H1 (cell line): ENCODE data around the gene CHAC1. TPM values are rescaled to one million over a fixed set of nuclear protein-coding genes. Genes with fewer than 3 reads are reported as not detected.

Source experiments
- CBX5 ChIP-seq: fragments of 300-800, 300-1000 bp; sonication (generic); IDR thresholded peaks from 2 replicates; pipeline ENCODE4 v1.7.1; 2016; ENCODE audit warnings: antibody characterized with exemption, low read length, low read depth
- CHD2 ChIP-seq: IDR thresholded peaks from 2 replicates; pipeline ENCODE4 v1.6.1; 2012; ENCODE audit warnings: low read length, improper control_type of control experiment
- CTBP2 ChIP-seq: IDR thresholded peaks from 2 replicates; pipeline ENCODE4 v1.7.0; 2011; ENCODE audit warnings: borderline replicate concordance, mild to moderate bottlenecking, moderate library complexity, mixed read lengths, low read length; ENCODE audit not compliant: insufficient read depth, insufficient read length
- EGR1 ChIP-seq: IDR thresholded peaks from 2 replicates; pipeline ENCODE4 v1.6.1; 2011; ENCODE audit warnings: low read depth, low read length, borderline replicate concordance
- GABPA ChIP-seq: IDR thresholded peaks from 2 replicates; pipeline ENCODE4 v1.6.1; 2011; ENCODE audit warnings: mild to moderate bottlenecking, low read length, moderate library complexity, borderline replicate concordance; ENCODE audit not compliant: insufficient read depth
- HDAC2 ChIP-seq, 2 experiments: fragments of 300-600 bp in 1 of 2; sonication (generic) in 1 of 2; IDR thresholded peaks; 2 replicates each; pipeline ENCODE4 v1.6.1; 2011 to 2012; ENCODE audit warnings: low read depth in 2 of 2, low read length in 2 of 2, mild to moderate bottlenecking in 2 of 2, moderate library complexity in 2 of 2, borderline replicate concordance in 1 of 2, inconsistent platforms in 1 of 2
- HDAC6 ChIP-seq: IDR thresholded peaks from one replicate; pipeline ENCODE4 v1.7.1; 2012; ENCODE audit warnings: low read depth, mild to moderate bottlenecking, inconsistent platforms, low read length, moderate library complexity
- RAD21 ChIP-seq, 2 experiments: IDR thresholded peaks in 1 of 2; conservative IDR thresholded peaks in 1 of 2; 2 replicates each; pipeline ENCODE4 v1.6.1; 2011; ENCODE audit warnings: low read depth in 2 of 2, low read length in 2 of 2, improper control_type of control experiment in 1 of 2, inconsistent platforms in 1 of 2, mild to moderate bottlenecking in 1 of 2, moderate library complexity in 1 of 2
- RBBP5 ChIP-seq: IDR thresholded peaks from 2 replicates; pipeline ENCODE4 v1.7.1; 2012; ENCODE audit warnings: low read depth, mild to moderate bottlenecking, inconsistent platforms, low read length, moderate library complexity, borderline replicate concordance
- SIN3A ChIP-seq, 2 experiments: IDR thresholded peaks in 1 of 2; conservative IDR thresholded peaks in 1 of 2; 2 replicates each; pipeline ENCODE4 v1.6.1; 2011 to 2012; ENCODE audit warnings: low read length in 2 of 2, improper control_type of control experiment in 1 of 2, low read depth in 1 of 2, mild to moderate bottlenecking in 1 of 2
- SP2 ChIP-seq: IDR thresholded peaks from 2 replicates; pipeline ENCODE4 v1.6.1; 2012; ENCODE audit warnings: mild to moderate bottlenecking, low read length, inconsistent platforms
- TCF12 ChIP-seq: IDR thresholded peaks from 2 replicates; pipeline ENCODE4 v1.6.1; 2011; ENCODE audit warnings: low read depth, mild to moderate bottlenecking, low read length
- TEAD4 ChIP-seq: IDR thresholded peaks from 2 replicates; pipeline ENCODE4 v1.6.1; 2012; ENCODE audit warnings: low read depth, low read length, inconsistent platforms, mixed read lengths
- YY1 ChIP-seq: IDR thresholded peaks from 2 replicates; pipeline ENCODE4 v1.6.1; 2011; ENCODE audit warnings: low read depth, mild to moderate bottlenecking, low read length
- polyA plus RNA-seq, 7 experiments: library from polyadenylated mRNA; depleted of rRNA in 3 of 7; stranded (reverse) in 5 of 7; unstranded in 2 of 7; fragments of >200 nt in 5 of 7; fragments of 200-250 nt in 2 of 7; gene quantifications; 1 replicate in 5 of 7; 2 replicates in 1 of 7; 4 replicates in 1 of 7; pipeline versions ENCODE4 v1.2.1 to v1.2.3, GENCODE V29; 2011 to 2013; ENCODE audit warnings: missing spikeins in 2 of 7, mixed read lengths in 2 of 7
- total RNA-seq: library from RNA; stranded (reverse); fragmentation: NEBNext Ultra II Directional; extraction: Animal tissue kit (Norgen Biotek cat#: 25700); gene quantifications from 2 replicates; pipeline ENCODE4 v1.2.1, GENCODE V29; 2021
- TF ChIP-seq, protein P1 (sequence below): IDR thresholded peaks from 2 replicates; pipeline ENCODE4 v1.6.1; 2012; ENCODE audit warnings: inconsistent platforms
- TF ChIP-seq, protein P2 (sequence below): IDR thresholded peaks from 2 replicates; pipeline ENCODE4 v1.6.1; 2012; ENCODE audit warnings: inconsistent platforms
- TF ChIP-seq, protein P3 (sequence below): IDR thresholded peaks from 2 replicates; pipeline ENCODE4 v1.6.1; 2011; ENCODE audit warnings: low read depth, mild to moderate bottlenecking, low read length; ENCODE audit not compliant: insufficient read depth

CHAC1 gene
- total and polyA plus RNA-seq, 2 of the 8 experiments (the other 6 are each of a cell fraction or from before 2014, with no cell fraction given) = 34.3 to 159 TPM

DNA sequence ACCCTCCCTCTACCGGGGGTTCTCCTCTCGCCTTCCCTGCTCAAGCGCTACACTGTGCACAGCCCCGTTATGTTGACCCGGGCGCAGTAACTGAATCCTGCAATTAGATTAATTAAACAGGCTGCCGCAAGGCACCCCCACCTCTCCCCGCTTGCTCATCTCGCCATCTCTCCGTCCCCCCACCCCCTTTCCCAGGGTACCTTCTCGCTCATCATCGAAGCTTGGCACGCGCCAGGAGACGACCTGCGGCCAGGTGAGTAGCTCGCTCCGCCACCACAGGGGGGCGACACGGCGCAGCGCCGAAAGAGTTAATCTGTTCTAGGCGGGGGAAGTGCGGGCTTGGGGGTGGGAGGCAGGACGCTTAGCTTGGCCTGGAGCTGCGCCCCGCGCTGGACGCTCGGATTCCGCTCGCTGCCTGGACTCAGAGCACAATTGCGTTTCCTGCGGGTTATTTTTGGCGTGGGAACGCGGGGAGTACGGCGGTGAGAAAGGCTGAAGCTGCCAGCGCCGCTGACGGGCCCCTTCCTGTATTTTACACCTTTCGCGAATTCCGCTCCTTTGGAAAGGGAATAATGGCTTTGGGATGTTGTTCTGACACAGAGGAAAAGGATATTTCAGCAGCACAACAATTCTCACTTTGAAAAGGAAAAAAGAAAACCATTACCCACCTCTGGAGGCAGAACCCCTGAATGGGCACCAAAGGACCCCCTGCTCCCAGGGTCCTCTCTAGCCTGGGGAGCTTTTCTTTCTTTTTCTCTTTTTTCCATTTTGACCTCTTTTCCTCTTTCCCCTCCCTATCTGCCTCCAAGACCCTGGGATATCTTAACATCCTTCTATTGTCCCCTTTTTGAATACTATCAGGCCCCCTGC, 22.6 kb upstream of the CHAC1 start (continued):
- TF ChIP-seq TCF12 (0 out of 2 replicates have a peak, but pooled peaks have one; percentile 20), RAD21 (IDR thresholded peaks at IDR 0.05 in 1 of 2, conservative IDR thresholded peaks at IDR 0.05 in 1 of 2; ENCODE audit: low read depth in 2 of 2, low read length in 2 of 2) (peak; percentile 42 to 55), HDAC6 (no peak), CBX5 (no peak), TEAD4 (0 out of 2 replicates have a peak, but pooled peaks have one; percentile 25), SP2 (no peak), EGR1 (peak; percentile 67), SIN3A (conservative IDR thresholded peaks at IDR 0.05 in 1 of 2, IDR thresholded peaks at IDR 0.05 in 1 of 2; ENCODE audit: low read depth in 1 of 2, low read length in 2 of 2) (0 out of 4 replicates have a peak, but pooled peaks of 1 of the 2 experiments have one; percentile 28), HDAC2 (IDR thresholded peaks at IDR 0.05; ENCODE audit: borderline replicate concordance in 1 of 2, low read depth in 2 of 2, low read length in 2 of 2) (0 out of 4 replicates have a peak, but pooled peaks of 1 of the 2 experiments have one; percentile 38), YY1 (0 out of 2 replicates have a peak, but pooled peaks have one; percentile 69), RBBP5 (no peak), CHD2 (no peak), GABPA (peak; percentile 60; the same call in 1 of the 2 replicates), CTBP2 (peak; percentile 51)
- TF ChIP-seq, protein P1, sequence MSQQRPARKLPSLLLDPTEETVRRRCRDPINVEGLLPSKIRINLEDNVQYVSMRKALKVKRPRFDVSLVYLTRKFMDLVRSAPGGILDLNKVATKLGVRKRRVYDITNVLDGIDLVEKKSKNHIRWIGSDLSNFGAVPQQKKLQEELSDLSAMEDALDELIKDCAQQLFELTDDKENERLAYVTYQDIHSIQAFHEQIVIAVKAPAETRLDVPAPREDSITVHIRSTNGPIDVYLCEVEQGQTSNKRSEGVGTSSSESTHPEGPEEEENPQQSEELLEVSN = peak; percentile 84
- TF ChIP-seq, protein P2, sequence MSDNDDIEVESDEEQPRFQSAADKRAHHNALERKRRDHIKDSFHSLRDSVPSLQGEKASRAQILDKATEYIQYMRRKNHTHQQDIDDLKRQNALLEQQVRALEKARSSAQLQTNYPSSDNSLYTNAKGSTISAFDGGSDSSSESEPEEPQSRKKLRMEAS = peak; percentile 96
- TF ChIP-seq, protein P3, sequence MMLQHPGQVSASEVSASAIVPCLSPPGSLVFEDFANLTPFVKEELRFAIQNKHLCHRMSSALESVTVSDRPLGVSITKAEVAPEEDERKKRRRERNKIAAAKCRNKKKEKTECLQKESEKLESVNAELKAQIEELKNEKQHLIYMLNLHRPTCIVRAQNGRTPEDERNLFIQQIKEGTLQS = no peak
